UCSD-AML1 (cell line): ENCODE results near the gene BICC1.

Experiments used
- DNase-seq: peaks from one replicate; lab custom pipeline; 2025; ENCODE audit not compliant: unreplicated experiment; lab: John Stamatoyannopoulos, UW

Gene BICC1

GRCh38 chr10:58560068-58560467, 47.4 kb downstream of the BICC1 start:
- no peak for DNase-seq

- DNase-seq = no peak
Observed at GRCh38 chr10:58565271-58565670, 52.6 kb downstream of the BICC1 start.

- no peak for DNase-seq
Observed at GRCh38 chr10:58567652-58568051, 55.0 kb downstream of the BICC1 start.

DNA sequence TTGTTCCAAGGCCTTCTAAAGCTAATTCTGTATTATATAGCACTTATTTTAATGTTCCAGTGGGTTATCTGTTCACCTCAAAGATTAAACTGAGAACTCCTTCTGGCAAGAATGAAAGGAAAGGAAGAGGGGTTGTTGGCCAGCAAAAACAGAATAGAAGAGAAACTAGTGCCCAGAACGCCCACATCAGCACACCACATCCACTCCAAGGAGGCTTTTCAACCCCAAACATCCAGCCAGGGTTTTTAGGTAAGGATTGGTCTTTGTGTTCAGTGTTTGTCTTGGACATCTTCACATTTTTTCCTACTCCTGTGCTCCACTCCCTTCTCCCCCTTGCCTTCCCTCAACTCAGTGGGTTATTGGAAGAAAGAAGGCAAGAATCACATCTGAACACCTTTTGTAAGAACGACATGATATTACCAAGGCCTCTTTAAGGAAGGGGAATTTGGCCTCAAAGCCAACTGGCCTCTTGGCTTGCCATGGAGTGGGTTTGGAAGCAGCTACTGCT, 55.8 kb downstream of the BICC1 start:
- no peak for DNase-seq

GRCh38 chr10:58570307-58570723, 57.6 kb downstream of the BICC1 start:
- no peak for DNase-seq

DNA sequence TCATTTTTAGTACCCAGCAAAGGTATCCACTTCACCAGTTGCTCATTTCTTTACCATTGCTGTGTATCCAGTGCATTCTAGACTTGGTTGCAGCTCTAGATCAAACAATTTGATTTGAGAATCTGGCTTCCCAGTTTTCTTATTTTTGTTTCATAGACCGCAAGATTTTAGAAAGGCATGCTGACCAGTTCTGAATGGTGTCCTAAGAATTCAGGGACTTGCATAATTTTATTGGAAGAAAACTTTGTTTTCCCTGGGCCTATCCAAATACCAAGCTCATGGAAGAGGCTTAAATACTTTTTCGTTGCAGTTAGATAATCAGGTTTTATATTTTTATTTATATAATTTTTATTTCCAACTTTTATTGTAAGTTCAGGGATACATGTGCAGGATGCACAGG, 58.3 kb downstream of the BICC1 start:
- DNase-seq = no peak

DNA sequence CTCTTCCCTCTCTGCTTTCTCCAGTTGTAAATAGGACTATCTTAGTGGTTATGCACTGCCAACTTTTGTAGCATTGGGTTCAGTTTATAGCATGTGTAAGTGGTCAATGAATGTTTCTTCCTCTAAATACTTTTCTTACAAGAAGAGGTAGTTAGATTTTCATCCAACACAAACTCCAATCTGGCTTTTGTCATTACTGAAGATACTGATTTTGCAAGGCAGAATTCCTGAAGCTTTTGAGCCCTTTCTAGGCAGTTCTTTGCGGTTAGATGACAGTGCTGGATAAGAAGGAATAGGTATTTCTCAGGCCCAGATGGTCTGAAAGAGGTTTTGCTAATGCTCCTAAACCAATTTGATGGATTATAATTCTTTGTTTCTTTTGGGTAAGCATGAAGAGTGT, 60.5 kb downstream of the BICC1 start:
- no peak for DNase-seq

DNA sequence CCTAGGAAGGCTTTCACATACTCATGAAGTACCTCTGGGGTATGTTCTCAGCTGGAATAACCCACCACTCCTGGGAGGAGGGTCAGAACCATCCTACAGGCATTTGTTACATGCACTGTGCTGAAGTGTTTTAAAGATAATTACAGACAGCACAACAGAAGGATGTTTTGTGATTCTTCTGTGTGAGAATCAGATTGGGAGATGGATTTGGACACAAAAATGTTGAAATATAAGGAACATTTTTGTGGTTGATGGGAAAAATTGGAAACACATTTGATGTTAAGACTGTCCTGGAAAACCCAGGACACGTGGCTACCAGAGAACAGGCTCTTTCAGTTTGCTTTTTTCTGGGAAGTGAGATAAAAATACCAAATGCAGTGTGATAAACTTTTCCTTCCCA, 61.4 kb downstream of the BICC1 start:
- DNase-seq = no peak

DNA sequence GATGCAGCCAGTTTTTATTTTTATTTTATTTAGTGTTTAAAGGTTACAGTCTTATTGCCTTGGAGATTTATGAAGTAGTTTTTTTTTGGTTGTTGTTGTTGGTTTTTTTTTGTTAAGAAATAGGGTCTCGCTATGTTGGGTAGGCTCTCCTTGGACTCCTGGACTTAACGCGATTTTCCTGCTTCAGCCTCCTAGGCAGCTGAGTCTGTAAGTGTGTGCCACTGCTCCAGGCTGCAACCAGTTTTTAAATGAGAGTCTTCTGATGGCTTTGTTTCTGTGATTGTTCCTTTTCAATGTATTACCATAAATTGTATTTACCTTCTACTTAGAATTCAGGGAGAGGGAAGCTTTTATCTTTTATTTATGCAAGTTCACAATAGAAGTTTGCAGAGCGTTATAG, 62.8 kb downstream of the BICC1 start:
- DNase-seq = no peak

DNA sequence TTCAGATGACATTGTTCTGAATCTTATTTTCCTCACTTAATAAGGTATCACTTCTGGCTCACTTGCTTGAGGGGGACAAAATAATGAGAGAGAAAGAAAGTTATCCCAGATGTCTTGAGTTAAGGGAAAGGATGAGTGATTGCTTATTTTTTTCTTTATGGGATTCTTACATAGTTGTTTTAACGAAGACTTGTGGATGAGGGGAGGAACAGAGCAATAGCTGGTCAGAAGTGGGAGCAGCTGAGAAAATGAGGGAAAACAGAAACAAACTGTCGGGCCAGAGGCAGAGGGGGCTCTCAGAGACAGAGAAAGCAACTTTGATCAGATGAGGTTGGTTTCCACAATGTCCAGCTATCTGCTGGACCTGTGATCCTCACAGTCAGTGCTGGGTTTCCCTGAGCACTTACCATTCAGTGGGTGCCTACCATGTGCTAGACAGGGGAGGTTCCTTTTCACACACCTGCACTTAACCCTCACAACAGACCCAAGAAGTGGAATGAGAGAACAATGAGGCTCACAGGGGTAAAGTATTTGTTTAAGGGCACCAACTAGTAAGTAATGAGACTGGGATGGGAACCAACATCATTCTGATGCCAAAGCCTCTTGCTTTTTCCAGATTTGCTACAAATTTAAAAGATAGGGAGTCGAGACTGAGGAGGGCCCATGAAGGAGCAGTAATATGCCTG, 64.2 kb downstream of the BICC1 start:
- DNase-seq = no peak

- DNase-seq = no peak
Observed at GRCh38 chr10:58577437-58577777, 64.7 kb downstream of the BICC1 start.

DNA sequence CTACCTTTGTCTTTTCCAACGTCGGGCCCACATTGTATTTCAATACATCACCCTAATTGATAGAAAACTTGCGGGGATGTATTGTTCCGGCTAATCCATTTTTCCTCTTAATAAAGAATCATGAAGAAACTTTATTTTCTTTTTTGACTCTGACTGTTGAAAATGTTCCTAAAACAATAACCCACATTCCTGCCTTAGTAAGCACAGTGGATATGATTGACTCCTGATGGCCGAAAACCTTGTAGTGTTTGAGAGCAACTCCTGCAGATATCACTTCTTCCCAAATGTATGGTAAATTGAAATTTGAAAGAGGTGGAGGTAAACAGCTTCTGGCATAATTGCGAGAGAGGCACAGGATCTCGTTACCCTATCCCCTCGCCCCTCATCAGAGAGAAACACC, 65.7 kb downstream of the BICC1 start:
- DNase-seq = no peak

GRCh38 chr10:58579011-58579655, 66.5 kb downstream of the BICC1 start:
- DNase-seq = no peak

DNA sequence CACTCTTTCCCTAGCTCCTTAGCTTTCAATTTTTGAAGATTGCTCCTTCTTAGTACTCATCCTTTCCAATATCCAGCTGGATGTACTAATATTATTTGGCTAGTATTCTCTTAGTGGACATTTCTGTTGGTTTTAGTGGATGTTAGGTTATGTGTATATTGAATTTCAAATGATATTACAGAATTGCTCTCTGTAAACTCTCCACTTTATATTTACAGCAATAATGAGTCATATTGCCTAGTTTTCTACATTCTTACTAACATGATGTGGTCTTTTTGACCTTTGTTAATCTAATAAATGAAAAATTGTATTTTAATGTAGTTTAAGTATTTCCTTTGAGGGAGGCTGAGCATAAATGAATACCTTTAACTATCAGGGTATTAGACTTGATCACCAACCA, 69.4 kb downstream of the BICC1 start:
- no peak for DNase-seq

- no peak for DNase-seq
Observed at GRCh38 chr10:58585435-58585834, 72.8 kb downstream of the BICC1 start.

- no peak for DNase-seq
Observed at GRCh38 chr10:58586282-58587245, 73.9 kb downstream of the BICC1 start.

DNA sequence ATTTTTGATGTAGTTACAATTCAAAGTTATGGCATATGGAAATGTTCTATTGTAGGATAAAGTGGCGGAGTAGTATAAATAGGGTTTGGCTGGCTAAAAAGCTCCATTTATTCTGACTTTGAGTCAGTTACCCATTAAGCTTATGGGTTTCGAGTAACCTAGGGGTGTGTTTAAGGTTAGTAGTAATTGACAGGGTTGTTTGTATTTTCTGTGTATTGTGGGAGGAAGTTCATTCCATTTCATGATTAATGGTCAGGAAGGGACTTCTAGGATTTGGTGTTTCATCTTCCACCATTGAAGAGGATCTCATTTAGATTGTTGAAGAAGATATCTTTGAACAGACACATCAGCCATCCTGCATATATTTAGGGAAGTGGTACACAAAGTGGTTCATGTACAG, 75.0 kb downstream of the BICC1 start:
- no peak for DNase-seq

- no peak for DNase-seq
Observed at GRCh38 chr10:58588673-58589265, 76.1 kb downstream of the BICC1 start.

GRCh38 chr10:58590152-58590840, 77.6 kb downstream of the BICC1 start:
- no peak for DNase-seq

GRCh38 chr10:58590924-58591323, 78.3 kb downstream of the BICC1 start:
- DNase-seq = no peak

- DNase-seq = peak; percentile 67
Observed at GRCh38 chr10:58593008-58593407, 80.3 kb downstream of the BICC1 start.
